Hepatocyte (in vitro differentiated cells): ENCODE results near the gene TRMT2A.

Experiments used
- CTCF ChIP-seq: fragments of 200-600 bp; sonication (generic); IDR thresholded peaks from 2 replicates; pipeline ENCODE4 v1.5.1; 2016; ENCODE audit warnings: antibody characterized with exemption, mild to moderate bottlenecking; ENCODE audit not compliant: poor library complexity
- EZH2 ChIP-seq: fragments of 200-600 bp; sonication (generic); IDR thresholded peaks from 2 replicates; pipeline ENCODE4 v1.6.1; 2016; ENCODE audit warnings: antibody characterized with exemption, mild to moderate bottlenecking, borderline replicate concordance

- TF ChIP-seq CTCF (no peak), EZH2 (no peak)
Observed at GRCh38 chr22:20115691-20116375, 1.2 kb downstream of the TRMT2A start, which contains the start of gene RANBP1.
